HL-60 (cell line): ENCODE data around the gene RGP1.

ENCODE experiments used
- GABPA ChIP-seq: IDR thresholded peaks from 2 replicates; pipeline ENCODE4 v1.6.1; 2012; ENCODE audit warnings: low read depth
- POLR2AphosphoS5 ChIP-seq: IDR thresholded peaks from 2 replicates; pipeline ENCODE4 v1.6.1; 2012; ENCODE audit warnings: low read depth
- SPI1 ChIP-seq: IDR thresholded peaks from 2 replicates; pipeline ENCODE4 v1.6.1; 2012; ENCODE audit warnings: low read depth, mild to moderate bottlenecking, borderline replicate concordance
- TF ChIP-seq, protein P1 (sequence below): IDR thresholded peaks from one replicate; pipeline ENCODE4 v1.5.1; 2011; ENCODE audit warnings: low read length, control low read depth, inconsistent platforms; ENCODE audit not compliant: insufficient read depth
- TF ChIP-seq, protein P2 (sequence below): IDR thresholded peaks from 2 replicates; pipeline ENCODE4 v1.6.1; 2012; ENCODE audit warnings: low read depth; ENCODE audit not compliant: insufficient replicate concordance

DNA sequence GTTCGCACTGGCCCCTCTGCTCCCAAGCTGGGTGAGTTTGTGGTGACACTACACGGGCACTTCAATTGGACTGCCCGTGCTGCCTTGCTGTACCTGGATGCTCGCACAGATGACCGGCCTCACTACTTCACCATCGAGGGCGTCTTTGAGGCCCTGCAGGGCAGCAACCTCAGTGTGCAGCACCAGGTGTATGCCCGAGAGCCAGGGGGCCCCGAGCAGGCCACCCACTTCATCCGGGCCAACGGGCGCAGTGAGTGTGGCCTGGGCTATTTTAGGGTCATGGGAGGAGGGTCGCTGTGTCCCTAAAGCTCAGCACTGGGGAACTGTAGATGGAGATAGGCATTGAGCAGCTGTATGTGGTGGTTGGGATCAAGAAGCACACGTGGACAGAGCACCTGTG lies 43.7 kb downstream of the RGP1 start:
- TF ChIP-seq, protein P1, sequence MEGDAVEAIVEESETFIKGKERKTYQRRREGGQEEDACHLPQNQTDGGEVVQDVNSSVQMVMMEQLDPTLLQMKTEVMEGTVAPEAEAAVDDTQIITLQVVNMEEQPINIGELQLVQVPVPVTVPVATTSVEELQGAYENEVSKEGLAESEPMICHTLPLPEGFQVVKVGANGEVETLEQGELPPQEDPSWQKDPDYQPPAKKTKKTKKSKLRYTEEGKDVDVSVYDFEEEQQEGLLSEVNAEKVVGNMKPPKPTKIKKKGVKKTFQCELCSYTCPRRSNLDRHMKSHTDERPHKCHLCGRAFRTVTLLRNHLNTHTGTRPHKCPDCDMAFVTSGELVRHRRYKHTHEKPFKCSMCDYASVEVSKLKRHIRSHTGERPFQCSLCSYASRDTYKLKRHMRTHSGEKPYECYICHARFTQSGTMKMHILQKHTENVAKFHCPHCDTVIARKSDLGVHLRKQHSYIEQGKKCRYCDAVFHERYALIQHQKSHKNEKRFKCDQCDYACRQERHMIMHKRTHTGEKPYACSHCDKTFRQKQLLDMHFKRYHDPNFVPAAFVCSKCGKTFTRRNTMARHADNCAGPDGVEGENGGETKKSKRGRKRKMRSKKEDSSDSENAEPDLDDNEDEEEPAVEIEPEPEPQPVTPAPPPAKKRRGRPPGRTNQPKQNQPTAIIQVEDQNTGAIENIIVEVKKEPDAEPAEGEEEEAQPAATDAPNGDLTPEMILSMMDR, result no peak
- TF ChIP-seq, protein P2, sequence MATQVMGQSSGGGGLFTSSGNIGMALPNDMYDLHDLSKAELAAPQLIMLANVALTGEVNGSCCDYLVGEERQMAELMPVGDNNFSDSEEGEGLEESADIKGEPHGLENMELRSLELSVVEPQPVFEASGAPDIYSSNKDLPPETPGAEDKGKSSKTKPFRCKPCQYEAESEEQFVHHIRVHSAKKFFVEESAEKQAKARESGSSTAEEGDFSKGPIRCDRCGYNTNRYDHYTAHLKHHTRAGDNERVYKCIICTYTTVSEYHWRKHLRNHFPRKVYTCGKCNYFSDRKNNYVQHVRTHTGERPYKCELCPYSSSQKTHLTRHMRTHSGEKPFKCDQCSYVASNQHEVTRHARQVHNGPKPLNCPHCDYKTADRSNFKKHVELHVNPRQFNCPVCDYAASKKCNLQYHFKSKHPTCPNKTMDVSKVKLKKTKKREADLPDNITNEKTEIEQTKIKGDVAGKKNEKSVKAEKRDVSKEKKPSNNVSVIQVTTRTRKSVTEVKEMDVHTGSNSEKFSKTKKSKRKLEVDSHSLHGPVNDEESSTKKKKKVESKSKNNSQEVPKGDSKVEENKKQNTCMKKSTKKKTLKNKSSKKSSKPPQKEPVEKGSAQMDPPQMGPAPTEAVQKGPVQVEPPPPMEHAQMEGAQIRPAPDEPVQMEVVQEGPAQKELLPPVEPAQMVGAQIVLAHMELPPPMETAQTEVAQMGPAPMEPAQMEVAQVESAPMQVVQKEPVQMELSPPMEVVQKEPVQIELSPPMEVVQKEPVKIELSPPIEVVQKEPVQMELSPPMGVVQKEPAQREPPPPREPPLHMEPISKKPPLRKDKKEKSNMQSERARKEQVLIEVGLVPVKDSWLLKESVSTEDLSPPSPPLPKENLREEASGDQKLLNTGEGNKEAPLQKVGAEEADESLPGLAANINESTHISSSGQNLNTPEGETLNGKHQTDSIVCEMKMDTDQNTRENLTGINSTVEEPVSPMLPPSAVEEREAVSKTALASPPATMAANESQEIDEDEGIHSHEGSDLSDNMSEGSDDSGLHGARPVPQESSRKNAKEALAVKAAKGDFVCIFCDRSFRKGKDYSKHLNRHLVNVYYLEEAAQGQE, result no peak
- TF ChIP-seq POLR2AphosphoS5 (no peak), SPI1 (no peak), GABPA (no peak)
